IMR-90 (cell line): Measurements from ENCODE around the gene SLC25A19. TPM values are rescaled to one million over a fixed set of nuclear protein-coding genes. Genes with fewer than 3 reads are reported as not detected.

Experiments used
- ATAC-seq: fragments of 200-7000 bp; cut with Tn5 transposase; 2 replicates; pipeline ENCODE4 v1.9.1; 2020; ENCODE audit warnings: low read depth, mild to moderate bottlenecking, moderate library complexity
- BruUV-seq: library from RNA; stranded (reverse); fragments of 400-500 nt; replicated peaks from 2 replicates; lab custom pipeline; 2021; lab: Mats Ljungman, UMichigan
- CTCF ChIA-PET: fragments of 300-600 bp; formaldehyde crosslinking; extraction: SDS; loops from one replicate; lab custom pipeline; 2021; ENCODE audit warnings: antibody characterized with exemption; lab: Yijun Ruan, JAX
- POLR2A ChIA-PET: fragments of 300-600 bp; sonication (Branson Sonifier 250); formaldehyde crosslinking; loops from one replicate; lab custom pipeline; 2022; ENCODE audit warnings: antibody characterized with exemption; ENCODE audit not compliant: unreplicated experiment; lab: Charles Lee
- DNase-seq: peaks from one replicate; pipeline ENCODE4 v3.0.0; 2013
- H2AFZ ChIP-seq: replicated peaks from 2 replicates; pipeline ENCODE3; 2013; ENCODE audit warnings: low read length, mild to moderate bottlenecking; ENCODE audit not compliant: poor library complexity
- H2AK5ac ChIP-seq: 2 replicates; pipeline ENCODE4 v1.6.1; 2013; ENCODE audit warnings: low read depth, low read length, inconsistent platforms
- H2AK9ac ChIP-seq: replicated peaks from 2 replicates; pipeline ENCODE3; 2013; ENCODE audit warnings: mild to moderate bottlenecking, low read depth, low read length, moderate library complexity; ENCODE audit not compliant: poor library complexity
- H2BK120ac ChIP-seq: 2 replicates; pipeline ENCODE4 v1.6.1; 2013; ENCODE audit warnings: low read depth, low read length, inconsistent platforms
- H2BK15ac ChIP-seq: 3 replicates; pipeline ENCODE4 v1.6.1; 2013; ENCODE audit warnings: low read depth, low read length, inconsistent platforms
- H2BK20ac ChIP-seq: 2 replicates; pipeline ENCODE4 v1.6.1; 2013; ENCODE audit warnings: low read depth, mild to moderate bottlenecking, inconsistent platforms, low read length, moderate library complexity
- H2BK5ac ChIP-seq: 2 replicates; pipeline ENCODE4 v1.6.1; 2013; ENCODE audit warnings: mild to moderate bottlenecking, low read depth, low read length, inconsistent platforms; ENCODE audit not compliant: poor library complexity, severe bottlenecking
- H3K14ac ChIP-seq: replicated peaks from 2 replicates; pipeline ENCODE4 v1.6.1; 2013; ENCODE audit warnings: low read depth, low read length, inconsistent platforms
- H3K18ac ChIP-seq: 2 replicates; pipeline ENCODE4 v1.6.1; 2013; ENCODE audit warnings: low read depth, low read length, control low read depth
- H3K23ac ChIP-seq: 2 replicates; pipeline ENCODE4 v1.6.1; 2013; ENCODE audit warnings: low read depth, low read length, inconsistent platforms
- H3K27ac ChIP-seq: 2 replicates; pipeline ENCODE4 v1.5.1; 2013; ENCODE audit warnings: mild to moderate bottlenecking, control low read depth, low read length; ENCODE audit not compliant: insufficient read depth
- H3K27me3 ChIP-seq: 2 replicates; pipeline ENCODE4 v1.6.1; 2013; ENCODE audit warnings: low read length; ENCODE audit not compliant: control insufficient read depth, insufficient read depth
- H3K36me3 ChIP-seq: 2 replicates; pipeline ENCODE4 v1.6.1; 2013; ENCODE audit warnings: low read length, mixed read lengths; ENCODE audit not compliant: control insufficient read depth, insufficient read depth
- H3K4ac ChIP-seq: 2 replicates; pipeline ENCODE4 v1.6.1; 2013; ENCODE audit warnings: low read depth, low read length, inconsistent platforms
- H3K4me1 ChIP-seq: 2 replicates; pipeline ENCODE4 v1.6.1; 2013; ENCODE audit warnings: low read length, mixed read lengths; ENCODE audit not compliant: control insufficient read depth, insufficient read depth
- H3K4me2 ChIP-seq: 2 replicates; pipeline ENCODE4 v1.6.1; 2013; ENCODE audit warnings: low read depth, mild to moderate bottlenecking, control low read depth, low read length, moderate library complexity
- H3K4me3 ChIP-seq: 2 replicates; pipeline ENCODE4 v1.5.1; 2013; ENCODE audit warnings: low read depth, mild to moderate bottlenecking, control low read depth, low read length, moderate library complexity; ENCODE audit not compliant: insufficient read depth
- H3K56ac ChIP-seq: 2 replicates; pipeline ENCODE4 v1.6.1; 2013; ENCODE audit warnings: low read length, inconsistent platforms; ENCODE audit not compliant: insufficient read depth; ENCODE audit errors: extremely low read depth
- H3K79me1 ChIP-seq, 2 experiments: 2 replicates each; pipeline ENCODE4 v1.6.1; 2013; ENCODE audit warnings: low read length in 2 of 2, inconsistent platforms in 1 of 2, low read depth in 1 of 2
- H3K9ac ChIP-seq: 2 replicates; pipeline ENCODE4 v1.6.1; 2013; ENCODE audit warnings: low read depth, low read length, control low read depth
- H3K9me1 ChIP-seq: 2 replicates; pipeline ENCODE4 v1.6.1; 2013; ENCODE audit warnings: low read length, inconsistent platforms; ENCODE audit not compliant: insufficient read depth
- H3K9me3 ChIP-seq: 2 replicates; pipeline ENCODE4 v1.6.1; 2013; ENCODE audit warnings: low read length; ENCODE audit not compliant: control insufficient read depth, insufficient read depth
- H4K20me1 ChIP-seq: 2 replicates; pipeline ENCODE4 v1.6.1; 2013; ENCODE audit warnings: low read length, inconsistent platforms; ENCODE audit not compliant: insufficient read depth
- H4K5ac ChIP-seq: 2 replicates; pipeline ENCODE4 v1.6.1; 2013; ENCODE audit warnings: mild to moderate bottlenecking, low read depth, low read length, control low read depth
- H4K8ac ChIP-seq, 2 experiments: 2 replicates each; pipeline ENCODE4 v1.6.1; 2013; ENCODE audit warnings: low read depth in 2 of 2, low read length in 2 of 2, control low read depth in 1 of 2, inconsistent platforms in 1 of 2
- H4K91ac ChIP-seq: 2 replicates; pipeline ENCODE4 v1.6.1; 2013; ENCODE audit warnings: low read depth, low read length, inconsistent platforms; ENCODE audit not compliant: insufficient read depth
- BHLHE40 ChIP-seq: fragments of 150-350 bp; IDR thresholded peaks from 2 replicates; pipeline ENCODE4 v1.6.1; 2016; ENCODE audit warnings: mild to moderate bottlenecking, low read depth, low read length
- CHD1 ChIP-seq: IDR thresholded peaks from 2 replicates; pipeline ENCODE4 v1.6.1; 2012; ENCODE audit warnings: low read depth, low read length, improper control_type of control experiment
- MAFK ChIP-seq: IDR thresholded peaks from 2 replicates; pipeline ENCODE4 v1.6.1; 2012; ENCODE audit warnings: low read depth, low read length, improper control_type of control experiment
- NFE2L2 ChIP-seq: fragments of 150-350 bp; IDR thresholded peaks from 2 replicates; pipeline ENCODE4 v1.6.1; 2016; ENCODE audit warnings: low read depth, mild to moderate bottlenecking, low read length
- POLR2A ChIP-seq: IDR thresholded peaks from 2 replicates; pipeline ENCODE4 v1.6.1; 2012; ENCODE audit warnings: mild to moderate bottlenecking, low read depth, low read length
- RCOR1 ChIP-seq: IDR thresholded peaks from 2 replicates; pipeline ENCODE4 v1.6.1; 2012; ENCODE audit warnings: mild to moderate bottlenecking, low read length, improper control_type of control experiment; ENCODE audit not compliant: insufficient replicate concordance
- RFX5 ChIP-seq: IDR thresholded peaks from 2 replicates; pipeline ENCODE4 v1.8.0; 2012; ENCODE audit warnings: low read depth, mild to moderate bottlenecking, low read length, moderate library complexity
- SMC3 ChIP-seq: fragments of 150-350 bp; IDR thresholded peaks from 2 replicates; pipeline ENCODE4 v1.6.1; 2016; ENCODE audit warnings: low read depth, mild to moderate bottlenecking, antibody characterized with exemption, low read length, moderate library complexity
- WGBS, 2 experiments: methylation state at CpG; one replicate each; pipeline versions ENCODE4 v1.1.5 to v1.1.7; 2013; ENCODE audit warnings: missing lambda C conversion rate in 2 of 2; ENCODE audit not compliant: insufficient read length in 1 of 2; ENCODE audit errors: extremely low coverage in 2 of 2; 5-methylcytosine and 5-hydroxymethylcytosine counted together
- dilution Hi-C: fragments of 300-500 bp; cut with HindIII; formaldehyde crosslinking; loops from one replicate; pipeline ENCODE4 v1.14.3; 2018; ENCODE audit warnings: low sequenced_read_pairs; ENCODE audit not compliant: unreplicated experiment
- in situ Hi-C: fragments of 300-500 bp; cut with MboI; formaldehyde crosslinking; loops from 3 replicates; pipeline ENCODE4 v1.14.3; 2019; ENCODE audit warnings: low sequenced_read_pairs, inconsistent platforms, mixed read lengths
- intact Hi-C: fragments of 100-400 bp; cut with micrococcal nuclease; formaldehyde crosslinking; loops from 2 replicates; pipeline ENCODE4 v1.10.0; 2022
- polyA plus RNA-seq, 3 experiments: library from polyadenylated mRNA; depleted of rRNA; stranded (reverse); fragments of >200 nt; gene quantifications; 2 replicates each; pipeline ENCODE4 v1.2.3, GENCODE V29; 2012; ENCODE audit warnings: low replicate concordance in 1 of 3
- total RNA-seq: library from RNA; depleted of rRNA; stranded (reverse); fragments of >200 nt; gene quantifications from 2 replicates; pipeline ENCODE4 v1.2.3, GENCODE V29; 2012

The SLC25A19 gene
- total and polyA plus RNA-seq, 2 of the 4 experiments (the other 2 are of a cell fraction) = 9.1 to 9.2 TPM

DNA sequence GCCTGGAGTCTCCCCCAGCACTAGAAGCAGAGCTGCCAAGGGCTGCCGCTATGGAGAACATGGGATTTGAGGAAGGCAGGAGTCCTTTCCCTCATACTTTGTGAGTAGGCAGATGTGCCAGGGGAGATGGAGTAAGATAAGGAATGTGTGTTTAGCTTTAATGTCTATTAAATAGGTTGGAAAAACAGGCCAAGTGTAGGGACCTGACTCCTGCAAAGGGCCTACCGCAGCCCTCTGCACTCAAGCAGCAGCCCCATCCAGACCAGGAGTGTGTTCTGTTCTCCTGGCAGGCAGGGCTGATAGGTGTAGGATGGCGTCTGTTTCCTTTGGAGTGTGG lies 16.4 kb downstream of the SLC25A19 start:
- H2BK5ac ChIP-seq = peak overlapping the region; percentile 14
- no peaks in the 10 kb centered on the region for H3K9me3 ChIP-seq
- H3K79me1 ChIP-seq = peaks cover 4 to 11% of the 10 kb centered on the region in 2 experiments; a peak in 3 of 4 replicates
- no peak overlapping the region for H3K27ac ChIP-seq
- H2BK20ac ChIP-seq = no peak overlapping the region
- 60% methylated on average over 1 of the region's 3 CpGs; no CpG with 5 or more reads in 1 of the 2 experiments for WGBS, 2 experiments
- H3K4me2 ChIP-seq = no peak overlapping the region
- H2AK5ac ChIP-seq = 0 out of 2 replicates have a peak overlapping the region, but pooled peaks have one; percentile 28
- no peak overlapping the region for H3K4me3 ChIP-seq
- POLR2A ChIA-PET = no interaction called here
- H3K56ac ChIP-seq = no peak overlapping the region
- in situ Hi-C loops = no loop called here
- intact Hi-C loops = loop anchor here (10.0 kb wide), 1 partner anchor 242 kb away; the partner anchor contains the start of genes CASKIN2 and TSEN54
- peak overlapping the region; percentile 51 for H2AFZ ChIP-seq
- no peak overlapping the region for H4K5ac ChIP-seq
- no peaks in the 10 kb centered on the region for H3K27me3 ChIP-seq
- no peak overlapping the region for H3K9ac ChIP-seq
- no peak overlapping the region for H3K18ac ChIP-seq
- no peak overlapping the region for H3K4ac ChIP-seq
- dilution Hi-C loops = no loop called here
- no peaks in the 10 kb centered on the region for H3K36me3 ChIP-seq
- no peak overlapping the region for H2BK15ac ChIP-seq
- DNase-seq = no peak
- TF ChIP-seq MAFK (no peak), SMC3 (no peak), NFE2L2 (no peak), CHD1 (no peak), POLR2A (no peak), RFX5 (no peak), BHLHE40 (no peak), RCOR1 (no peak)
- no peak overlapping the region for H3K23ac ChIP-seq
- no peaks in the 10 kb centered on the region; the same call in none of the 2 replicates for H4K20me1 ChIP-seq
- no TSS peak for BruUV-seq
- ATAC-seq = no peak
- CTCF ChIA-PET = interaction anchor here (3.2 kb wide), 1 partner anchor 11 kb away, joined by 18 read pairs; the partner anchor contains the start of genes GGA3 and MRPS7
- no peak overlapping the region for H2BK120ac ChIP-seq
- H4K91ac ChIP-seq = no peak overlapping the region
- H3K9me1 ChIP-seq = 0 out of 2 replicates have a peak, but pooled peaks cover 10% of the 10 kb centered on the region
- peaks cover 18% of the 10 kb centered on the region for H3K4me1 ChIP-seq
- H3K14ac ChIP-seq = no peak overlapping the region
- no peak overlapping the region for H4K8ac ChIP-seq
- H2AK9ac ChIP-seq = peak overlapping the region; percentile 89
